HG02571 (cell line): ENCODE results near the gene PCNT.

Experiments used
- ATAC-seq: cut with Tn5 transposase; IDR thresholded peaks from one replicate; pipeline ENCODE4 v1.9.1; 2021; ENCODE audit warnings: mild to moderate bottlenecking, moderate library complexity; ENCODE audit not compliant: unreplicated experiment

Gene PCNT

GRCh38 chr21:46377789-46378188 is 53.8 kb downstream of the PCNT start:
- ATAC-seq, result no peak

- ATAC-seq, result no peak
Measured at GRCh38 chr21:46379105-46379504, 55.1 kb downstream of the PCNT start.

GRCh38 chr21:46379691-46380090 is 55.7 kb downstream of the PCNT start:
- ATAC-seq, result no peak

- ATAC-seq, result no peak
Measured at GRCh38 chr21:46381541-46381940, 57.6 kb downstream of the PCNT start.

GRCh38 chr21:46384556-46384955 is 60.6 kb downstream of the PCNT start:
- no peak for ATAC-seq

- ATAC-seq, result no peak
Measured at GRCh38 chr21:46385846-46386733, 62.1 kb downstream of the PCNT start.

GRCh38 chr21:46386734-46387088 is 62.8 kb downstream of the PCNT start:
- ATAC-seq, result no peak

- no peak for ATAC-seq
Measured at GRCh38 chr21:46388206-46388880, 64.4 kb downstream of the PCNT start.

- ATAC-seq, result no peak
Measured at GRCh38 chr21:46388896-46389295, 64.9 kb downstream of the PCNT start.

- no peak for ATAC-seq
Measured at GRCh38 chr21:46390603-46391545, 66.9 kb downstream of the PCNT start.

- ATAC-seq, result no peak
Measured at GRCh38 chr21:46391773-46392172, 67.8 kb downstream of the PCNT start.

- no peak for ATAC-seq
Measured at GRCh38 chr21:46392921-46393320, 69.0 kb downstream of the PCNT start.

GRCh38 chr21:46393451-46393940 is 69.5 kb downstream of the PCNT start:
- no peak for ATAC-seq

- no peak for ATAC-seq
Measured at GRCh38 chr21:46393941-46394594, 70.1 kb downstream of the PCNT start.

GRCh38 chr21:46394595-46395104 is 70.7 kb downstream of the PCNT start:
- ATAC-seq, result no peak

- ATAC-seq, result no peak
Measured at GRCh38 chr21:46397211-46397905, 73.4 kb downstream of the PCNT start.

GRCh38 chr21:46397993-46398392 is 74.0 kb downstream of the PCNT start:
- no peak for ATAC-seq

GRCh38 chr21:46399129-46399528 is 75.2 kb downstream of the PCNT start:
- ATAC-seq, result no peak

- no peak for ATAC-seq
Measured at GRCh38 chr21:46399686-46400085, 75.7 kb downstream of the PCNT start.
